ENCODE data around the gene ATP6V0E1.

The ATP6V0E1 gene

DNA sequence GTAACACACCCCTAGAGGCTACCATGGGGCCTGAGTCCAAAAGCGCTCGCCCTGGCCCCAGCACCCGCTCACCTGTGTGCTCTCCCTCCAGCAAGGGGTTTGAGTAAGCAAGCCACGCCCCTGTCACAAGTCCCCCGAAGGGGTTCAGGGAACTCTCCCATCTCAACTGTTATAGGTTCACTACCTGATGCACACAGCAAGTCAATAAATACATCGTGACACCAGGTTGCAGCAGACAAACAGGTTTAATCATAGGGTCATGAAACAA, 64.2 kb downstream of the ATP6V0E1 start:
- no peak for TF ChIP-seq POLR2AphosphoS5 (IDR thresholded peaks at IDR 0.05; ENCODE audit: low read depth, low read length)
- TF ChIP-seq, protein P1, sequence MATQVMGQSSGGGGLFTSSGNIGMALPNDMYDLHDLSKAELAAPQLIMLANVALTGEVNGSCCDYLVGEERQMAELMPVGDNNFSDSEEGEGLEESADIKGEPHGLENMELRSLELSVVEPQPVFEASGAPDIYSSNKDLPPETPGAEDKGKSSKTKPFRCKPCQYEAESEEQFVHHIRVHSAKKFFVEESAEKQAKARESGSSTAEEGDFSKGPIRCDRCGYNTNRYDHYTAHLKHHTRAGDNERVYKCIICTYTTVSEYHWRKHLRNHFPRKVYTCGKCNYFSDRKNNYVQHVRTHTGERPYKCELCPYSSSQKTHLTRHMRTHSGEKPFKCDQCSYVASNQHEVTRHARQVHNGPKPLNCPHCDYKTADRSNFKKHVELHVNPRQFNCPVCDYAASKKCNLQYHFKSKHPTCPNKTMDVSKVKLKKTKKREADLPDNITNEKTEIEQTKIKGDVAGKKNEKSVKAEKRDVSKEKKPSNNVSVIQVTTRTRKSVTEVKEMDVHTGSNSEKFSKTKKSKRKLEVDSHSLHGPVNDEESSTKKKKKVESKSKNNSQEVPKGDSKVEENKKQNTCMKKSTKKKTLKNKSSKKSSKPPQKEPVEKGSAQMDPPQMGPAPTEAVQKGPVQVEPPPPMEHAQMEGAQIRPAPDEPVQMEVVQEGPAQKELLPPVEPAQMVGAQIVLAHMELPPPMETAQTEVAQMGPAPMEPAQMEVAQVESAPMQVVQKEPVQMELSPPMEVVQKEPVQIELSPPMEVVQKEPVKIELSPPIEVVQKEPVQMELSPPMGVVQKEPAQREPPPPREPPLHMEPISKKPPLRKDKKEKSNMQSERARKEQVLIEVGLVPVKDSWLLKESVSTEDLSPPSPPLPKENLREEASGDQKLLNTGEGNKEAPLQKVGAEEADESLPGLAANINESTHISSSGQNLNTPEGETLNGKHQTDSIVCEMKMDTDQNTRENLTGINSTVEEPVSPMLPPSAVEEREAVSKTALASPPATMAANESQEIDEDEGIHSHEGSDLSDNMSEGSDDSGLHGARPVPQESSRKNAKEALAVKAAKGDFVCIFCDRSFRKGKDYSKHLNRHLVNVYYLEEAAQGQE (IDR thresholded peaks at IDR 0.05; ENCODE audit: insufficient read depth in 1 of 2, low read depth in 2 of 2, low read length in 2 of 2) = no peak
- TF ChIP-seq TAF1 (IDR thresholded peaks at IDR 0.05; ENCODE audit: borderline replicate concordance, insufficient read depth, low read length) = no peak
- no peak for TF ChIP-seq SIN3A (IDR thresholded peaks at IDR 0.05; ENCODE audit: borderline replicate concordance, insufficient read depth, low read length)
- TF ChIP-seq FOXP2 (optimal IDR thresholded peaks at IDR 0.05; ENCODE audit: borderline replicate concordance, extremely low read depth, extremely low read length, insufficient read depth) = no peak

DNA sequence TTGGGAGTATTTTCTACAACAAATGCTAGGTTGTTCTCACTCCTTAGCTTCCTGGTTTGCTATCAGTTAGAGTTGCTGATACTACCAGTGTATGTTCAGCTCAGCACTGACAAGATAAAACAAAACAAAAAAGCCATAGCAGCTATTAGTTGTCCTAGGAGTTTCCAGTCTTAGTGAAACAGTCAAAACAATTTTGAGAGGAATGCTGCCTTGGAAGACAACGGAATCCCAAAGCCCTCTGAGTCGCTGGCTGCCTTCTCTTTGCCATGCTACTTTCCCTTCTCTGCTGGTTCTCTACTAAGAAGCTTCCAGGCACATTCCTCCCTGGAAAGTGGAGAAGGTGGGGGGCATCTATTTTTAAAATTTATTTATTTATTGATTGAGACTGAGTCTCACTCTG, 67.2 kb downstream of the ATP6V0E1 start:
- no peak for TF ChIP-seq POLR2AphosphoS5 (IDR thresholded peaks at IDR 0.05; ENCODE audit: low read depth, low read length)
- TF ChIP-seq SIN3A (IDR thresholded peaks at IDR 0.05; ENCODE audit: borderline replicate concordance, insufficient read depth, low read length) = no peak
- TF ChIP-seq, protein P1 (IDR thresholded peaks at IDR 0.05; ENCODE audit: insufficient read depth in 1 of 2, low read depth in 2 of 2, low read length in 2 of 2) = no peak
- TF ChIP-seq TAF1 (IDR thresholded peaks at IDR 0.05; ENCODE audit: borderline replicate concordance, insufficient read depth, low read length) = no peak
- TF ChIP-seq FOXP2 (optimal IDR thresholded peaks at IDR 0.05; ENCODE audit: borderline replicate concordance, extremely low read depth, extremely low read length, insufficient read depth) = no peak

DNA sequence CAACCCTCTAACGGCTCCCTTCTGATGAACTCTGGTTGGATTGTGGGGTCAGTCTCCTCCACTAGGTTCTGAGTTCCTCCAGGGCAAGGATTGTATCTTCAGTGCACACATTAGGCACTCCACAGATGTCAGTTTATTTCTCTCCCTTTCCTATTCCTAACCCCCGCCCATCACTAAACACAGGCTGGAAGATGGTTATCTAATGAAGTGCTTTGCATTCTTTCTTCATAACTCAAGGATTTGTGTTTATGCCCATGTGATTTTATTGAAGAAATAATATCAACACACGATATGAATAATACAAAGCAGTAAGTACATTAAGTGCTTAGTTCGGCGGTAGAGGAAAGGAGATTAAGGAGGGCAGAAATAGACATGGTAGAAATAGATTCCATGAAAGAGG, 68.2 kb downstream of the ATP6V0E1 start:
- no peak for TF ChIP-seq POLR2AphosphoS5 (IDR thresholded peaks at IDR 0.05; ENCODE audit: low read depth, low read length)
- TF ChIP-seq TAF1 (IDR thresholded peaks at IDR 0.05; ENCODE audit: borderline replicate concordance, insufficient read depth, low read length) = no peak
- TF ChIP-seq, protein P1 (IDR thresholded peaks at IDR 0.05; ENCODE audit: insufficient read depth in 1 of 2, low read depth in 2 of 2, low read length in 2 of 2) = no peak
- no peak for TF ChIP-seq FOXP2 (optimal IDR thresholded peaks at IDR 0.05; ENCODE audit: borderline replicate concordance, extremely low read depth, extremely low read length, insufficient read depth)
- TF ChIP-seq SIN3A (IDR thresholded peaks at IDR 0.05; ENCODE audit: borderline replicate concordance, insufficient read depth, low read length) = no peak

DNA sequence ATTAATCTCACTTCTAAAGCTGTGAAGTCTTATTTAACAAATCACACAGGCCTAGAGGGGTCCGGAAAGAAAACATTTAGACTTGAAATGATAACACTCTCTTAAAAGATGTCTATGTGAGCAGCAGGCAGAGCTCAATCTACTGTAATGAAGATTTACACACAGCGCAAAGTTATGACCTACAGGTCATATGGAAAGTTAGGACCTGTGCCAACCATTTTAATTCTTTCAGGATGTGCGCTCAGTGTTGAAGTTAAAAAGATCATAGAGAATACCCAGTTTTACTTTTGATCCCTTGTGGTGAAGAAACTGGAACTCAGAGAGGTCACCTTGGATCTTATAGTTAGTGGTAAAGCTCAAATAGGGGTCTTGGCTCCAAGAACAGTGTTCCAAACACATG, 69.5 kb downstream of the ATP6V0E1 start:
- no peak for TF ChIP-seq TAF1 (IDR thresholded peaks at IDR 0.05; ENCODE audit: borderline replicate concordance, insufficient read depth, low read length)
- TF ChIP-seq SIN3A (IDR thresholded peaks at IDR 0.05; ENCODE audit: borderline replicate concordance, insufficient read depth, low read length) = no peak
- TF ChIP-seq, protein P1 (IDR thresholded peaks at IDR 0.05; ENCODE audit: insufficient read depth in 1 of 2, low read depth in 2 of 2, low read length in 2 of 2) = no peak
- no peak for TF ChIP-seq POLR2AphosphoS5 (IDR thresholded peaks at IDR 0.05; ENCODE audit: low read depth, low read length)
- no peak for TF ChIP-seq FOXP2 (optimal IDR thresholded peaks at IDR 0.05; ENCODE audit: borderline replicate concordance, extremely low read depth, extremely low read length, insufficient read depth)
